Mesenchymal stem cell (in vitro differentiated cells and primary cell): ENCODE results near the gene TUBD1. TPM values are rescaled to one million over a fixed set of nuclear protein-coding genes. Genes with fewer than 3 reads are reported as not detected.
"Not testable (repeated sequence)": the region's sequence is repeated elsewhere in the genome, so short reads cannot be mapped to it uniquely, and the experiment has no call there.

Experiments used
- DNase-seq: peaks from one replicate; pipeline ENCODE4 v3.0.0-alpha.2; 2013
- H2AFZ ChIP-seq: one replicate; pipeline ENCODE4 v1.6.1; 2013; ENCODE audit warnings: low read depth, mild to moderate bottlenecking, control low read depth, inconsistent platforms, low read length, moderate library complexity
- H2AK5ac ChIP-seq: 2 replicates; pipeline ENCODE4 v1.6.1; 2013; ENCODE audit warnings: low read length, moderate library complexity, mild to moderate bottlenecking, inconsistent platforms; ENCODE audit not compliant: severe bottlenecking
- H2BK120ac ChIP-seq: one replicate; pipeline ENCODE4 v1.6.1; 2013; ENCODE audit warnings: low read depth, mild to moderate bottlenecking, inconsistent platforms, low read length, moderate library complexity
- H2BK12ac ChIP-seq, 2 experiments: one replicate each; pipeline ENCODE4 v1.6.1; 2013; ENCODE audit warnings: inconsistent platforms in 2 of 2, low read length in 2 of 2, mild to moderate bottlenecking in 2 of 2, moderate library complexity in 2 of 2, control low read depth in 1 of 2
- H2BK15ac ChIP-seq: one replicate; pipeline ENCODE4 v1.6.1; 2013; ENCODE audit warnings: mild to moderate bottlenecking, low read depth, inconsistent platforms; ENCODE audit not compliant: poor library complexity, severe bottlenecking
- H2BK5ac ChIP-seq: 2 replicates; pipeline ENCODE4 v1.6.1; 2013; ENCODE audit warnings: low read depth, mild to moderate bottlenecking, low read length, control low read depth, inconsistent platforms; ENCODE audit not compliant: poor library complexity, severe bottlenecking
- H3K14ac ChIP-seq, 2 experiments: one replicate each; pipeline ENCODE4 v1.6.1; 2013; ENCODE audit warnings: inconsistent platforms in 2 of 2, low read length in 2 of 2, control low read depth in 1 of 2, mild to moderate bottlenecking in 1 of 2, moderate library complexity in 1 of 2
- H3K18ac ChIP-seq, 2 experiments: one replicate each; pipeline ENCODE4 v1.6.1; 2013; ENCODE audit warnings: inconsistent platforms in 2 of 2, low read length in 2 of 2, control low read depth in 1 of 2, low read depth in 1 of 2, mild to moderate bottlenecking in 1 of 2
- H3K23ac ChIP-seq, 2 experiments: one replicate each; pipeline ENCODE4 v1.6.1; 2013; ENCODE audit warnings: inconsistent platforms in 2 of 2, low read length in 2 of 2, mild to moderate bottlenecking in 2 of 2, moderate library complexity in 2 of 2, control low read depth in 1 of 2
- H3K27ac ChIP-seq: 2 replicates; pipeline ENCODE4 v1.5.1; 2013; ENCODE audit warnings: mild to moderate bottlenecking, moderate library complexity, low read length, control low read depth, inconsistent platforms; ENCODE audit not compliant: poor library complexity, severe bottlenecking
- H3K27me3 ChIP-seq, 2 experiments: 2 replicates each; pipeline versions ENCODE4 v1.6.1 to v1.7.0; 2013; ENCODE audit warnings: low read length in 2 of 2, mild to moderate bottlenecking in 2 of 2, moderate library complexity in 2 of 2, control low read depth in 1 of 2, inconsistent platforms in 1 of 2; ENCODE audit not compliant: control insufficient read depth in 1 of 2, insufficient read depth in 1 of 2
- H3K36me3 ChIP-seq, 2 experiments: 2 replicates each; pipeline versions ENCODE4 v1.6.1 to v1.7.0; 2013; ENCODE audit warnings: low read length in 2 of 2, control low read depth in 1 of 2, inconsistent platforms in 1 of 2, low read depth in 1 of 2, mild to moderate bottlenecking in 1 of 2; ENCODE audit not compliant: insufficient read depth in 2 of 2, control insufficient read depth in 1 of 2
- H3K4ac ChIP-seq, 2 experiments: one replicate each; pipeline ENCODE4 v1.6.1; 2013; ENCODE audit warnings: inconsistent platforms in 2 of 2, low read length in 2 of 2, mild to moderate bottlenecking in 2 of 2, moderate library complexity in 2 of 2, control low read depth in 1 of 2, low read depth in 1 of 2
- H3K4me1 ChIP-seq: 2 replicates; pipeline ENCODE4 v1.6.1; 2013; ENCODE audit warnings: low read depth, low read length, control low read depth; ENCODE audit not compliant: control insufficient read depth, insufficient read depth
- H3K4me2 ChIP-seq: 2 replicates; pipeline ENCODE4 v1.6.1; 2013; ENCODE audit warnings: low read length, mild to moderate bottlenecking, inconsistent platforms; ENCODE audit not compliant: poor library complexity, severe bottlenecking
- H3K4me3 ChIP-seq, 2 experiments: 2 replicates each; pipeline versions ENCODE4 v1.5.1 to v1.7.0; 2013; ENCODE audit warnings: low read length in 2 of 2, mild to moderate bottlenecking in 2 of 2, control low read depth in 1 of 2, low read depth in 1 of 2; ENCODE audit not compliant: insufficient read depth in 1 of 2
- H3K79me1 ChIP-seq: replicated peaks from 2 replicates; pipeline ENCODE4 v1.6.1; 2013; ENCODE audit warnings: mild to moderate bottlenecking, control low read depth, low read length, inconsistent platforms; ENCODE audit not compliant: poor library complexity, severe bottlenecking
- H3K9ac ChIP-seq: 2 replicates; pipeline ENCODE4 v1.7.0; 2013; ENCODE audit warnings: mild to moderate bottlenecking, low read length, moderate library complexity
- H3K9me3 ChIP-seq: 2 replicates; pipeline ENCODE4 v1.7.0; 2013; ENCODE audit warnings: mild to moderate bottlenecking, low read length; ENCODE audit not compliant: control insufficient read depth
- H4K8ac ChIP-seq: one replicate; pipeline ENCODE4 v1.6.1; 2013; ENCODE audit warnings: inconsistent platforms, mild to moderate bottlenecking, low read length, moderate library complexity
- H4K91ac ChIP-seq: one replicate; pipeline ENCODE4 v1.6.1; 2013; ENCODE audit warnings: mild to moderate bottlenecking, low read length, inconsistent platforms
- WGBS: methylation state at CpG from one replicate; pipeline ENCODE4 v1.1.7; 2013; ENCODE audit warnings: mixed read lengths; 5-methylcytosine and 5-hydroxymethylcytosine counted together
- polyA plus RNA-seq, 2 experiments: library from polyadenylated mRNA; stranded (reverse); fragments of 200-250 nt; gene quantifications; one replicate each; pipeline ENCODE4 v1.2.3, GENCODE V29; 2013

TUBD1 gene, protein sequence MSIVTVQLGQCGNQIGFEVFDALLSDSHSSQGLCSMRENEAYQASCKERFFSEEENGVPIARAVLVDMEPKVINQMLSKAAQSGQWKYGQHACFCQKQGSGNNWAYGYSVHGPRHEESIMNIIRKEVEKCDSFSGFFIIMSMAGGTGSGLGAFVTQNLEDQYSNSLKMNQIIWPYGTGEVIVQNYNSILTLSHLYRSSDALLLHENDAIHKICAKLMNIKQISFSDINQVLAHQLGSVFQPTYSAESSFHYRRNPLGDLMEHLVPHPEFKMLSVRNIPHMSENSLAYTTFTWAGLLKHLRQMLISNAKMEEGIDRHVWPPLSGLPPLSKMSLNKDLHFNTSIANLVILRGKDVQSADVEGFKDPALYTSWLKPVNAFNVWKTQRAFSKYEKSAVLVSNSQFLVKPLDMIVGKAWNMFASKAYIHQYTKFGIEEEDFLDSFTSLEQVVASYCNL
- 4.7 TPM for polyA plus RNA-seq (2013, experiment 1 of 2)
- polyA plus RNA-seq (2013, experiment 2 of 2), result 4.6 TPM

DNA sequence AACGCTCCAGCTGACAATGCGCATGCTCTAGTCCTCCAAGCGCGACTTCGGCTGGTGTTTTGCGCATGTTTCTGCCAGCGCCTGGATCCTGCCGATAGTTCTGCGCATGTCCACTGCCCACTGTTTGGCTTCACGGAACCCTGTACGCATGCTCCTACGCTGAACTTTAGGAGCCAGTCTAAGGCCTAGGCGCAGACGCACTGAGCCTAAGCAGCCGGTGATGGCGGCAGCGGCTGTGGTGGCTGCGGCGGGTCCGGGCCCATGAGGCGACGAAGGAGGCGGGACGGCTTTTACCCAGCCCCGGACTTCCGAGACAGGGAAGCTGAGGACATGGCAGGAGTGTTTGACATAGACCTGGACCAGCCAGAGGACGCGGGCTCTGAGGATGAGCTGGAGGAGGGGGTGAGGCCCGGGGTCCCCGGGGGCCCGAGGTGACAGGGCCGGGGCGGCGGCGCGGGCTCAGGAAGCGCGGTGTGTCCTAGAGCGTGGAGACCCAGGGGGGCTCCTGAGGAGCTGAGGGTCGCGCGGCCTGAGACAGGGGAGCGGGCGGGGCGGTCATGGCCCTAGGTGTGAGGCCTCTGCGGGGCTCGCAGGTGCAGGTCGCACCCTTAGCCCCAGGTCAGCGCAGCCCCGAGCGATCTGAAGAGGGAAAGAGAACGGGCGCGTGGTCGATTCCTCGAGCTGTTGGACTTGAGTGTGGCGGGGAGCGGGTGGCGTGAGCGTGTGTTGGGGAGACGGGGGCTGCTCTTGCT, at the start of gene TUBD1, which contains the start of gene RPS6KB1:
TUBD1 (minus strand) TSS at position 20 of the 752 bp plus-strand sequence. CDS start 1,941 bp downstream, outside the sequence.
RPS6KB1 (plus strand) TSS at position 198 of the 752 bp plus-strand sequence; CDS start at position 262, 64 bp downstream.
- Histone ChIP-seq H3K4ac (peak within 1 kb of the TSS; percentile 20 to 85), H4K8ac (peak within 1 kb of the TSS; percentile 94), H3K27ac (peak within 1 kb of the TSS; percentile 55), H2BK5ac (peak within 1 kb of the TSS; percentile 15), H2BK120ac (peak within 1 kb of the TSS; percentile 98), H2AK5ac (no peak within 1 kb of the TSS), H3K36me3 (peaks cover 0 to 3% of the 10 kb centered on the region in 2 experiments), H3K14ac (peak within 1 kb of the TSS in 1 of 2 experiments; percentile 96), H3K4me1 (peaks cover 4% of the 10 kb centered on the region), H2BK15ac (peak within 1 kb of the TSS; percentile 67), H3K23ac (peak within 1 kb of the TSS; percentile 51 to 93), H3K4me3 (peak within 1 kb of the TSS; percentile 96 to 98), H3K4me2 (peak within 1 kb of the TSS; percentile 89), H3K9ac (peak within 1 kb of the TSS; percentile 95), H3K27me3 (no peaks in the 10 kb centered on the region), H2BK12ac (peak within 1 kb of the TSS in 1 of 2 experiments; percentile 18), H3K79me1 (peaks cover 10% of the 10 kb centered on the region), H3K18ac (peak within 1 kb of the TSS; percentile 11 to 90), H3K9me3 (no peaks in the 10 kb centered on the region), H4K91ac (peak within 1 kb of the TSS; percentile 57), H2AFZ (peak within 1 kb of the TSS; percentile 36)
- 1% methylated on average over 57 of the region's 61 CpGs for WGBS
- peak; percentile 99 for DNase-seq

DNA sequence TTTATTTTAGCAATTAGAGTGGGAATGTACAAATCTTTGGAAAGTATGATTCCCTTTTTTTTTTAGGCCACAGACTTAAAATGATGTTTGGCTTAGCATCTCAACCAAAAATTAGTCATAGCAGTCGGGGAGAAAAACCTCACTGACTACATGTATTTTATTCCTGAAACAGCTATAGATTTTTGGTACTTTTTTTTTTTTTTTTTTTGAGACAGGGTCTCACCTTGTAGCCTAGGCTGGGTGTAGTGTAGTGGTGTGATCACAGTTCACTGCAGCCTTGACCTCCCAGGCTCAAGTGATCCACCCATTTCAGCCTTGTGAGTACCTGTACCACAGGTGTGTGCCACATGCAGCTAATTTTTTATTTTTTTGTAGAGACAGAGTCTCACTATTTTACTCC, 48.4 kb upstream of the TUBD1 start:
- H3K9ac ChIP-seq, result no peak overlapping the region
- H3K4me3 ChIP-seq, result no peak overlapping the region
- no peak overlapping the region for H3K4ac ChIP-seq
- no peak overlapping the region for H3K4me2 ChIP-seq
- no peak overlapping the region for H2AFZ ChIP-seq
- no peak for DNase-seq
- H3K27ac ChIP-seq, result no peak overlapping the region
- H3K79me1 ChIP-seq, result peaks cover 3% of the 10 kb centered on the region
- no peak overlapping the region for H2BK12ac ChIP-seq
- H3K4me1 ChIP-seq, result no peaks in the 10 kb centered on the region
- H4K8ac ChIP-seq, result no peak overlapping the region
- H3K27me3 ChIP-seq, result no peaks in the 10 kb centered on the region
- H2BK120ac ChIP-seq, result no peak overlapping the region
- H3K36me3 ChIP-seq, result peaks cover 20 to 82% of the 10 kb centered on the region in 2 experiments
- no peak overlapping the region for H2BK15ac ChIP-seq
- no peak overlapping the region for H3K14ac ChIP-seq
- no peaks in the 10 kb centered on the region for H3K9me3 ChIP-seq
- no peak overlapping the region for H2BK5ac ChIP-seq
- H3K18ac ChIP-seq, result no peak overlapping the region
- H2AK5ac ChIP-seq, result no peak overlapping the region
- no CpG with 5 or more reads among the region's 1 CpG for WGBS
- no peak overlapping the region for H4K91ac ChIP-seq
- no peak overlapping the region for H3K23ac ChIP-seq

DNA sequence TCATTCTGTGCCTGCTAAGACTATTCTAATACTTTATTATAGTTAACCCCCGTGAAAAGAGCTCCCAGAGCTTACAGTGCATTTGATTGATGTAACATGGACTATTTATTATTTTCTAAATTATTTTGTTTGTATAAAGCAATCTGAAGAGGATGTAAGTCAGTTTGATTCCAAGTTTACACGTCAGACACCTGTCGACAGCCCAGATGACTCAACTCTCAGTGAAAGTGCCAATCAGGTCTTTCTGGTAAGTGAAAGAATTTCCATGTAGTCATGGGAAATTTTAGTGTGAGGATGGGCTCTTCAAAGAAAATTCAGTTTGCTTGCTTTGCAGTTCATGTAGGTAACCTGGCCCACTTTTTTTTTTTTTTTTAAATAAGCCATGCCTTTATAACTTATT, 48.0 kb upstream of the TUBD1 start:
- H3K79me1 ChIP-seq, H3K4me1 ChIP-seq: not testable (repeated sequence)

DNA sequence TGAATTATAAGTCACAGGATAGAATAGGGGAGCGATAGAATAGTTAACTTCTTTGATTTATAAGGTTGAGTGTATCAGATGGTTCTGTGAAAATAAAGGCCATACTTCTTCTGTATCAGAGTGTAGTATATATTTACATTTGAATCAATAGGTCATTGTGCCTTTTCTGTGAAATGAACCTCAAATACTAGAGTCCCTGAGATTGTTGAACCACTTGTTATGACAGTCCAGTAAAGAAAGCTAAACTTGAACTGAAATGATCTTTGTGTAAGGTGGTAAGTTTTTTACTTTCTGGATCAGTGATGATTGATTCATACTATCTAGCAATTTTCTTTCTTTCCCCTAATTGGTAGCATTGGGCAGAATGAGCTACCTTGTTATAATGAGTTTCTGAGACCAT, 40.6 kb upstream of the TUBD1 start:
- H3K4me1 ChIP-seq, H2BK15ac ChIP-seq, H2AK5ac ChIP-seq: not testable (repeated sequence)

More for the DNA sequence above, 48.0 kb upstream of the TUBD1 start:
- H2BK15ac ChIP-seq, H3K14ac ChIP-seq, H2BK120ac ChIP-seq, H2AK5ac ChIP-seq, H3K18ac ChIP-seq, H3K4me2 ChIP-seq, H3K9me3 ChIP-seq, H3K9ac ChIP-seq, H3K23ac ChIP-seq, H4K91ac ChIP-seq, DNase-seq, H2BK5ac ChIP-seq, H4K8ac ChIP-seq, H2BK12ac ChIP-seq, H3K4ac ChIP-seq, H3K4me3 ChIP-seq, H2AFZ ChIP-seq, H3K27me3 ChIP-seq, H3K27ac ChIP-seq: not testable (repeated sequence)
- peaks cover 23 to 82% of the 10 kb centered on the region in 2 experiments for H3K36me3 ChIP-seq
- WGBS, result 94% methylated on average over 2 of the region's 3 CpGs

More for the DNA sequence above, 40.6 kb upstream of the TUBD1 start:
- peaks cover 21 to 89% of the 10 kb centered on the region in 2 experiments for H3K36me3 ChIP-seq
- WGBS, result no CpG with 5 or more reads among the region's 1 CpG
- H3K27me3 ChIP-seq, H2BK5ac ChIP-seq, H2AFZ ChIP-seq, H3K18ac ChIP-seq, H3K14ac ChIP-seq, H3K79me1 ChIP-seq, H3K23ac ChIP-seq, H3K27ac ChIP-seq, H3K9ac ChIP-seq, H3K4ac ChIP-seq, H3K4me3 ChIP-seq, H3K9me3 ChIP-seq, H4K91ac ChIP-seq, DNase-seq, H2BK12ac ChIP-seq, H3K4me2 ChIP-seq, H4K8ac ChIP-seq, H2BK120ac ChIP-seq: not testable (repeated sequence)
